ENCODE data around the gene RBMS3. TPM values are rescaled to one million over a fixed set of nuclear protein-coding genes. Genes with fewer than 3 reads are reported as not detected.

The RBMS3 gene
- total RNA-seq, 1 donor from 2014 or later, result 33.0 TPM

DNA sequence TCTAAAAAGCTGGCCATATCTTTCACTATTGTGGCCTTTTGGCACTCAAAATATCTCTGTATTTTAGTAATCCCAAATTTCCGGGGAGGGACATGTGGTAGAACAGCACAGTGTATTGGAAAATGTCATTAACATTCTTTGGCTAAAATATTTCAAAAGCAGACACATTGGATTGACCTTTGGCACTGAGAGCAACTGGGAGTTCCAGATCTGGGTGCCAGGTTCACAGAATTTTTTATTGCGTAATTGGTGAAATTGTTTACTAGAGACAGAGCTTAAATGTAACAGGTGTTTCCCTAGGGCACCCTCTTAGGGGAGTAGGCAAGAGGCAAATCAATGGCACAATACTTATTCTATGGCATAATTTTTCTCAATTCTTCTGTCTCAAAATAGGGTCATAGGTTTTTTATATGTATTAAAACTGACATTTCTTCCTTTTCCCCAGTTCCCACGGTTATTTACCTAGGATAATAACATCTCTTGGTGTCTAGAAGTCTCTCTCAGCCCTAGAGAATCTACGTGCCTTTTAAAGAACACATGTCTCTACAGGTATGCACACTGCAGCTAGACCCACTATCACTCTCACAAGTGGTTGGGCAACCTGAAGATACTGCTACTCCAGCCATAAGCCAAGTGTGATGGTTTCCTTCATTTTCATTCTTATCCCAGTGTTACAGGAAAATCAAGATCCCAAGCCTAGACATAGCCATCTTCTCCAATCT is 10.6 kb downstream of the RBMS3 start:
- peaks cover 5% of the 10 kb centered on the region for H3K36me3 ChIP-seq (ENCODE audit: insufficient read depth, low read length)
- FAIRE-seq (no peak), DNase-seq (ENCODE audit: low read depth) (no peak)
- H3K27me3 ChIP-seq (ENCODE audit: insufficient read depth, low read length), result no peaks in the 10 kb centered on the region
- H3K4me3 ChIP-seq (ENCODE audit: insufficient read depth, low read depth, low read length), result no peak overlapping the region
- Mint-ChIP-seq H3K36me3 (ENCODE audit: low read depth, unreplicated experiment) (peaks cover 8% of the 10 kb centered on the region), H3K4me3 (ENCODE audit: unreplicated experiment) (no peak overlapping the region), H3K4me1 (ENCODE audit: low read depth, unreplicated experiment) (peaks cover 21% of the 10 kb centered on the region), H3K27ac (ENCODE audit: unreplicated experiment) (no peak overlapping the region), H3K9me3 (ENCODE audit: unreplicated experiment) (no peaks in the 10 kb centered on the region), H3K27me3 (ENCODE audit: low read depth, unreplicated experiment) (no peaks in the 10 kb centered on the region)
- H3K27ac ChIP-seq (ENCODE audit: low read depth, low read length), result no peak overlapping the region
- H4K20me1 ChIP-seq (ENCODE audit: insufficient read depth, low read length), result peaks cover 32% of the 10 kb centered on the region
- TF ChIP-seq EZH2 (IDR thresholded peaks at IDR 0.05; ENCODE audit: insufficient read depth, low read length) (no peak), CTCF (IDR thresholded peaks at IDR 0.05; ENCODE audit: insufficient read depth, low read depth, low read length) (no peak)
- H3K9me3 ChIP-seq (ENCODE audit: insufficient read depth, low read depth, low read length), result no peaks in the 10 kb centered on the region
- no peak overlapping the region for H2AFZ ChIP-seq (ENCODE audit: low read depth, low read length)
- no peaks in the 10 kb centered on the region for H3K4me1 ChIP-seq (ENCODE audit: insufficient read depth, low read length)
- no peak overlapping the region for H3K4me2 ChIP-seq (ENCODE audit: low read length)
- H3K79me2 ChIP-seq (ENCODE audit: insufficient read depth, low read length), result peaks cover 91% of the 10 kb centered on the region
- H3K9ac ChIP-seq (ENCODE audit: low read length), result no peak overlapping the region

DNA sequence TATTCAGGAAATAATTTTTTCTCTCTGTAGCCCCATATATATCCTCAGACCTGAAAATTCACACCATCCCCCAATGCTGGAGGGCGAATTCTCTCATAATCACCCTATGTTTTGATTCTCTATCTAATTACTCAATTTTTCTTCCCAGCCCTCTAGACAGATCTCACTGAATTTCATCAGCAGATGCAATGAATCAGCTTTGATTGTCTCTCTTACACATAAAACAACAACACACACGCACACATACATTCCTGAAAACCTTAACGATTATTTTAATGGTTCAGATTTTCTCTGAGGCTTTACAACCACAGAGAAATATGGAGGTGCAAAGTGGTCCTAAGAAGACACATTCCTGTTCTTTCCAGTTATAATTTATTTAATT is 11.1 kb downstream of the RBMS3 start:
- Histone ChIP-seq H3K27me3 (ENCODE audit: insufficient read depth, low read length) (no peaks in the 10 kb centered on the region), H3K27ac (ENCODE audit: low read depth, low read length) (no peak overlapping the region), H3K4me3 (ENCODE audit: insufficient read depth, low read depth, low read length) (no peak overlapping the region), H4K20me1 (ENCODE audit: insufficient read depth, low read length) (peaks cover 32% of the 10 kb centered on the region), H3K9me3 (ENCODE audit: insufficient read depth, low read depth, low read length) (no peaks in the 10 kb centered on the region), H3K79me2 (ENCODE audit: insufficient read depth, low read length) (peaks cover 85% of the 10 kb centered on the region), H3K9ac (ENCODE audit: low read length) (no peak overlapping the region), H3K4me2 (ENCODE audit: low read length) (no peak overlapping the region), H3K36me3 (ENCODE audit: insufficient read depth, low read length) (peaks cover 5% of the 10 kb centered on the region), H3K4me1 (ENCODE audit: insufficient read depth, low read length) (no peaks in the 10 kb centered on the region), H2AFZ (ENCODE audit: low read depth, low read length) (no peak overlapping the region)
- Mint-ChIP-seq H3K36me3 (ENCODE audit: low read depth, unreplicated experiment) (peaks cover 8% of the 10 kb centered on the region), H3K4me1 (ENCODE audit: low read depth, unreplicated experiment) (peaks cover 19% of the 10 kb centered on the region), H3K9me3 (ENCODE audit: unreplicated experiment) (no peaks in the 10 kb centered on the region), H3K4me3 (ENCODE audit: unreplicated experiment) (no peak overlapping the region), H3K27ac (ENCODE audit: unreplicated experiment) (no peak overlapping the region), H3K27me3 (ENCODE audit: low read depth, unreplicated experiment) (no peaks in the 10 kb centered on the region)
- TF ChIP-seq EZH2 (IDR thresholded peaks at IDR 0.05; ENCODE audit: insufficient read depth, low read length), result no peak
- TF ChIP-seq CTCF (IDR thresholded peaks at IDR 0.05; ENCODE audit: insufficient read depth, low read depth, low read length), result no peak
- DNase-seq (ENCODE audit: low read depth), result no peak
- no peak for FAIRE-seq

DNA sequence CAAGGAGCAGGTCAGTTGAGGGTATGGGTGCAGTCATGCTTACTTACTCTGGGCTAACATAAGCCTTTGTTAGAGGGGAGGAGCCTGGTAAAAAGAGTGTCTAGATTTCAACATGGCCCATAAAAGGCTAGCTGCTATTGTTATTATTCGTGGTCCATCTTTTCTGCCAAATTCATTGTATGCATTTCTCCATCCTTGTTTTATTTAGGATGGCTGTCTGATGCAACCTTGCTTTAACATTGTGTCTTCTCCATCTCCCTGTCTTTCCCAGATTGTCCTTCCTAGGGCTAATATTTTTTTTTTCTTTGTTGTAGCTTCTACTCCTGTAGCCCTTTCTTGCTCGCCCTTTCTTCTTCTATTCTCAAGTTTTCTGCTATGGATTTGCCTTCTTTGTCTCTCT is 12.6 kb downstream of the RBMS3 start:
- Histone ChIP-seq H3K9me3 (ENCODE audit: insufficient read depth, low read depth, low read length) (no peaks in the 10 kb centered on the region), H2AFZ (ENCODE audit: low read depth, low read length) (no peak overlapping the region), H3K4me1 (ENCODE audit: insufficient read depth, low read length) (no peaks in the 10 kb centered on the region), H3K27ac (ENCODE audit: low read depth, low read length) (no peak overlapping the region), H3K4me3 (ENCODE audit: insufficient read depth, low read depth, low read length) (no peak overlapping the region), H3K4me2 (ENCODE audit: low read length) (no peak overlapping the region), H4K20me1 (ENCODE audit: insufficient read depth, low read length) (peaks cover 28% of the 10 kb centered on the region), H3K79me2 (ENCODE audit: insufficient read depth, low read length) (peaks cover 83% of the 10 kb centered on the region), H3K9ac (ENCODE audit: low read length) (no peak overlapping the region), H3K27me3 (ENCODE audit: insufficient read depth, low read length) (no peaks in the 10 kb centered on the region), H3K36me3 (ENCODE audit: insufficient read depth, low read length) (peaks cover 5% of the 10 kb centered on the region)
- TF ChIP-seq CTCF (IDR thresholded peaks at IDR 0.05; ENCODE audit: insufficient read depth, low read depth, low read length) (no peak), EZH2 (IDR thresholded peaks at IDR 0.05; ENCODE audit: insufficient read depth, low read length) (no peak)
- Mint-ChIP-seq H3K4me1 (ENCODE audit: low read depth, unreplicated experiment) (peaks cover 15% of the 10 kb centered on the region), H3K27me3 (ENCODE audit: low read depth, unreplicated experiment) (no peaks in the 10 kb centered on the region), H3K9me3 (ENCODE audit: unreplicated experiment) (no peaks in the 10 kb centered on the region), H3K27ac (ENCODE audit: unreplicated experiment) (no peak overlapping the region), H3K4me3 (ENCODE audit: unreplicated experiment) (no peak overlapping the region), H3K36me3 (ENCODE audit: low read depth, unreplicated experiment) (peaks cover 8% of the 10 kb centered on the region)
- FAIRE-seq (no peak), DNase-seq (ENCODE audit: low read depth) (no peak)
